H9 (cell line): ENCODE results near the gene IL1B. TPM values are rescaled to one million over a fixed set of nuclear protein-coding genes. Genes with fewer than 3 reads are reported as not detected.

ENCODE experiments used
- DNase-seq: peaks from one replicate; pipeline ENCODE4 v3.0.0-alpha.2; 2017
- H2AFZ ChIP-seq: one replicate; pipeline ENCODE4 v1.6.1; 2013; ENCODE audit warnings: mild to moderate bottlenecking, low read length, control low read depth, moderate library complexity
- H2AK5ac ChIP-seq: 2 replicates; pipeline ENCODE4 v1.6.1; 2013; ENCODE audit warnings: low read length, control low read depth, mixed read lengths; ENCODE audit not compliant: insufficient read length
- H2BK120ac ChIP-seq: one replicate; pipeline ENCODE4 v1.6.1; 2013; ENCODE audit warnings: low read depth, mild to moderate bottlenecking, low read length, control low read depth, inconsistent platforms; ENCODE audit not compliant: poor library complexity, severe bottlenecking
- H2BK12ac ChIP-seq: 2 replicates; pipeline ENCODE4 v1.6.1; 2013; ENCODE audit warnings: low read length, control low read depth, mixed read lengths, low read depth; ENCODE audit not compliant: insufficient read length
- H2BK15ac ChIP-seq: 2 replicates; pipeline ENCODE4 v1.6.1; 2013; ENCODE audit warnings: low read depth, low read length, control low read depth
- H2BK20ac ChIP-seq: one replicate; pipeline ENCODE4 v1.6.1; 2013; ENCODE audit warnings: low read depth, mild to moderate bottlenecking, low read length, control low read depth, inconsistent platforms; ENCODE audit not compliant: poor library complexity, severe bottlenecking
- H2BK5ac ChIP-seq: 2 replicates; pipeline ENCODE4 v1.6.1; 2013; ENCODE audit warnings: low read length, control low read depth, mixed read lengths; ENCODE audit not compliant: insufficient read length
- H3K14ac ChIP-seq: 2 replicates; pipeline ENCODE4 v1.6.1; 2013; ENCODE audit warnings: low read length, control low read depth; ENCODE audit not compliant: insufficient read depth
- H3K18ac ChIP-seq: 2 replicates; pipeline ENCODE4 v1.6.1; 2013; ENCODE audit warnings: low read depth, mild to moderate bottlenecking, mixed read lengths, low read length, control low read depth; ENCODE audit not compliant: insufficient read length
- H3K23ac ChIP-seq: 2 replicates; pipeline ENCODE4 v1.6.1; 2013; ENCODE audit warnings: low read length, control low read depth, mixed read lengths, low read depth; ENCODE audit not compliant: insufficient read length
- H3K23me2 ChIP-seq: 2 replicates; pipeline ENCODE4 v1.6.1; 2013; ENCODE audit warnings: low read depth, mild to moderate bottlenecking, mixed read lengths, low read length, control low read depth; ENCODE audit not compliant: insufficient read length, poor library complexity, severe bottlenecking
- H3K27ac ChIP-seq: 2 replicates; pipeline ENCODE4 v1.5.1; 2013; ENCODE audit warnings: low read length, control low read depth, mixed read lengths, low read depth; ENCODE audit not compliant: insufficient read length
- H3K27me3 ChIP-seq: 2 replicates; pipeline ENCODE4 v1.6.1; 2013; ENCODE audit warnings: low read length, control low read depth, inconsistent platforms; ENCODE audit not compliant: insufficient read depth
- H3K4ac ChIP-seq: 2 replicates; pipeline ENCODE4 v1.6.1; 2013; ENCODE audit warnings: low read depth, mild to moderate bottlenecking, control low read depth, inconsistent platforms, low read length, moderate library complexity
- H3K4me1 ChIP-seq: 2 replicates; pipeline ENCODE4 v1.6.1; 2013; ENCODE audit warnings: low read length, control low read depth, inconsistent platforms; ENCODE audit not compliant: insufficient read depth
- H3K4me2 ChIP-seq: 2 replicates; pipeline ENCODE4 v1.6.1; 2013; ENCODE audit warnings: low read length, control low read depth, mixed read lengths; ENCODE audit not compliant: insufficient read length, insufficient read depth
- H3K56ac ChIP-seq: 2 replicates; pipeline ENCODE4 v1.6.1; 2013; ENCODE audit warnings: low read depth, mild to moderate bottlenecking, mixed read lengths, low read length, control low read depth; ENCODE audit not compliant: insufficient read length
- H3K79me1 ChIP-seq: 2 replicates; pipeline ENCODE4 v1.6.1; 2013; ENCODE audit warnings: low read depth, mild to moderate bottlenecking, moderate library complexity, low read length, control low read depth, inconsistent platforms; ENCODE audit not compliant: insufficient read depth, poor library complexity, severe bottlenecking
- H3K79me2 ChIP-seq: 2 replicates; pipeline ENCODE4 v1.6.1; 2013; ENCODE audit warnings: low read length, control low read depth, inconsistent platforms; ENCODE audit not compliant: insufficient read depth
- H3K9ac ChIP-seq: 2 replicates; pipeline ENCODE4 v1.6.1; 2013; ENCODE audit warnings: low read length, control low read depth, mixed read lengths; ENCODE audit not compliant: insufficient read length; ENCODE audit errors: extremely low read depth
- H3K9me3 ChIP-seq: one replicate; pipeline ENCODE4 v1.6.1; 2013; ENCODE audit warnings: low read depth, low read length, inconsistent platforms; ENCODE audit not compliant: control insufficient read depth
- H3T11ph ChIP-seq: one replicate; pipeline ENCODE4 v1.6.1; 2013; ENCODE audit warnings: mild to moderate bottlenecking, low read length, control low read depth, inconsistent platforms
- H4K20me1 ChIP-seq: one replicate; pipeline ENCODE4 v1.6.1; 2013; ENCODE audit not compliant: control insufficient read depth, insufficient read length, insufficient read depth
- H4K5ac ChIP-seq: 2 replicates; pipeline ENCODE4 v1.6.1; 2013; ENCODE audit warnings: low read depth, mild to moderate bottlenecking, mixed read lengths, low read length, control low read depth; ENCODE audit not compliant: insufficient read length
- H4K8ac ChIP-seq: replicated peaks from 2 replicates; pipeline ENCODE4 v1.6.1; 2013; ENCODE audit warnings: low read length, control low read depth, mixed read lengths, low read depth; ENCODE audit not compliant: insufficient read length
- H4K91ac ChIP-seq: 2 replicates; pipeline ENCODE4 v1.6.1; 2013; ENCODE audit warnings: low read depth, mild to moderate bottlenecking, moderate library complexity, mixed read lengths, low read length, control low read depth; ENCODE audit not compliant: insufficient read length
- H3K27ac Mint-ChIP-seq, 3 experiments: 2 replicates in 2 of 3; 3 replicates in 1 of 3; pipeline ENCODE4 v1.8.0; 2020 to 2021; ENCODE audit warnings: mixed read lengths in 3 of 3, mild to moderate bottlenecking in 1 of 3, moderate library complexity in 1 of 3
- H3K27me3 Mint-ChIP-seq: 2 replicates; pipeline ENCODE4 v1.8.0; 2021; ENCODE audit warnings: low read depth, mild to moderate bottlenecking, moderate library complexity, mixed read lengths
- H3K36me3 Mint-ChIP-seq, 3 experiments: 2 replicates in 2 of 3; 3 replicates in 1 of 3; pipeline ENCODE4 v1.8.0; 2020 to 2021; ENCODE audit warnings: low read depth in 3 of 3, mixed read lengths in 3 of 3; ENCODE audit not compliant: insufficient read depth in 1 of 3
- H3K4me1 Mint-ChIP-seq, 2 experiments: 2 replicates each; pipeline ENCODE4 v1.8.0; 2020; ENCODE audit warnings: mixed read lengths in 2 of 2
- H3K4me3 Mint-ChIP-seq, 2 experiments: 2 replicates in 1 of 2; 3 replicates in 1 of 2; pipeline ENCODE4 v1.8.0; 2020 to 2021; ENCODE audit warnings: mild to moderate bottlenecking in 2 of 2, mixed read lengths in 2 of 2, moderate library complexity in 1 of 2
- H3K9me3 Mint-ChIP-seq, 2 experiments: 2 replicates in 1 of 2; 3 replicates in 1 of 2; pipeline ENCODE4 v1.8.0; 2020; ENCODE audit warnings: mild to moderate bottlenecking in 2 of 2, mixed read lengths in 2 of 2, moderate library complexity in 1 of 2
- CTCF ChIP-seq: fragments of 200-600 bp; sonication (generic); conservative IDR thresholded peaks from 3 replicates; pipeline ENCODE4 v1.8.0; 2021; ENCODE audit warnings: antibody characterized with exemption, mild to moderate bottlenecking
- WGBS: extraction: QIAGEN DNeasy Blood & Tissue Kit; methylation state at CpG from one replicate; pipeline ENCODE4 v1.1.7; 2013; ENCODE audit warnings: missing lambda C conversion rate, low lambda C conversion rate, mixed read lengths; ENCODE audit not compliant: insufficient read length; ENCODE audit errors: extremely low coverage; 5-methylcytosine and 5-hydroxymethylcytosine counted together
- total RNA-seq: library from RNA; stranded (reverse); gene quantifications from 2 replicates; pipeline ENCODE4 v1.2.1, GENCODE V29; 2021

The IL1B gene
- total RNA-seq, 1 experiment from 2014 or later, result not detected

GRCh38 chr2:112788653-112789052 is 47.9 kb downstream of the IL1B start:
- Histone ChIP-seq H2BK5ac (no peak overlapping the region), H3K56ac (no peak overlapping the region), H3K9me3 (no peaks in the 10 kb centered on the region), H3K14ac (no peak overlapping the region), H3T11ph (no peak overlapping the region), H3K27me3 (no peaks in the 10 kb centered on the region), H2AFZ (no peak overlapping the region), H2BK12ac (no peak overlapping the region), H3K4ac (no peak overlapping the region), H4K20me1 (no peaks in the 10 kb centered on the region), H2AK5ac (no peak overlapping the region), H3K79me2 (no peaks in the 10 kb centered on the region), H3K23me2 (no peaks in the 10 kb centered on the region), H4K5ac (no peak overlapping the region), H3K9ac (no peak overlapping the region), H3K18ac (no peak overlapping the region), H4K8ac (no peak overlapping the region), H3K23ac (no peak overlapping the region), H3K4me1 (peaks cover 7% of the 10 kb centered on the region), H3K79me1 (no peaks in the 10 kb centered on the region), H3K27ac (no peak overlapping the region), H2BK120ac (no peak overlapping the region), H2BK20ac (no peak overlapping the region), H3K4me2 (no peak overlapping the region), H4K91ac (no peak overlapping the region), H2BK15ac (no peak overlapping the region)
- no peak for DNase-seq
- Mint-ChIP-seq H3K4me1 (peaks cover 46 to 64% of the 10 kb centered on the region in 2 experiments), H3K4me3 (no peak overlapping the region), H3K9me3 (peaks cover 3 to 4% of the 10 kb centered on the region in 2 experiments; a peak in 4 of 5 replicates), H3K27me3 (no peaks in the 10 kb centered on the region), H3K27ac (no peak overlapping the region), H3K36me3 (peaks cover 1 to 5% (median 3%) of the 10 kb centered on the region in 3 experiments; a peak in 4 of 7 replicates)
- no CpG with 5 or more reads among the region's 3 CpGs for WGBS
- no peak for TF ChIP-seq CTCF
